Natural killer cell (primary cell): ENCODE results near the gene PITPNM3. TPM values are rescaled to one million over a fixed set of nuclear protein-coding genes. Genes with fewer than 3 reads are reported as not detected.

Source experiments
- ATAC-seq, 3 donors: fragments of 150-1000 bp in 2 of 3; fragments of 200-7000 bp in 1 of 3; cut with Tn5 transposase; 1 replicate in 1 of 3; 2 replicates in 2 of 3; pipeline ENCODE4 v1.10.0; 2021; ENCODE audit warnings: mild to moderate bottlenecking in 2 of 3, moderate library complexity in 2 of 3
- DNase-seq, 2 donors: peaks; one replicate each; pipeline versions ENCODE4 v3.0.0 to v3.0.0-alpha.2; 2013 to 2021; ENCODE audit warnings: mixed read lengths in 1 of 2
- H3K27ac ChIP-seq: one replicate; pipeline ENCODE4 v1.5.1; 2013; ENCODE audit warnings: mild to moderate bottlenecking, low read length
- H3K27me3 ChIP-seq: one replicate; pipeline ENCODE4 v1.6.1; 2013; ENCODE audit warnings: low read length; ENCODE audit not compliant: control insufficient read depth, insufficient read depth
- H3K36me3 ChIP-seq: one replicate; pipeline ENCODE4 v1.6.1; 2013; ENCODE audit warnings: low read length; ENCODE audit not compliant: control insufficient read depth, insufficient read depth
- H3K4me1 ChIP-seq: one replicate; pipeline ENCODE4 v1.6.1; 2013; ENCODE audit warnings: low read length; ENCODE audit not compliant: control insufficient read depth, insufficient read depth
- H3K4me3 ChIP-seq: one replicate; pipeline ENCODE4 v1.5.1; 2013; ENCODE audit warnings: low read length
- H3K9me3 ChIP-seq: one replicate; pipeline ENCODE4 v1.6.1; 2013; ENCODE audit warnings: low read length; ENCODE audit not compliant: control insufficient read depth, insufficient read depth
- H3K27ac Mint-ChIP-seq, 2 donors: one replicate each; pipeline ENCODE4 v1.8.0; 2022; ENCODE audit warnings: mild to moderate bottlenecking in 2 of 2, mixed read lengths in 2 of 2, moderate library complexity in 1 of 2
- H3K27me3 Mint-ChIP-seq, 2 donors: one replicate each; pipeline ENCODE4 v1.8.0; 2022; ENCODE audit warnings: low read depth in 2 of 2, mixed read lengths in 2 of 2
- H3K36me3 Mint-ChIP-seq: one replicate; pipeline ENCODE4 v1.8.0; 2022; ENCODE audit warnings: mixed read lengths
- H3K4me1 Mint-ChIP-seq, 2 donors: one replicate each; pipeline ENCODE4 v1.8.0; 2022; ENCODE audit warnings: mixed read lengths in 2 of 2
- H3K4me3 Mint-ChIP-seq: one replicate; pipeline ENCODE4 v1.8.0; 2022; ENCODE audit warnings: mild to moderate bottlenecking, moderate library complexity, mixed read lengths
- H3K9me3 Mint-ChIP-seq, 2 donors: one replicate each; pipeline ENCODE4 v1.8.0; 2022; ENCODE audit warnings: mixed read lengths in 2 of 2
- WGBS: methylation state at CpG from one replicate; pipeline ENCODE4 v1.1.7; 2013; ENCODE audit warnings: missing lambda C conversion rate; ENCODE audit not compliant: insufficient coverage; 5-methylcytosine and 5-hydroxymethylcytosine counted together
- intact Hi-C: fragments of 100-400 bp; cut with micrococcal nuclease; formaldehyde crosslinking; loops from one replicate; pipeline ENCODE4 v1.14.2; 2022
- total RNA-seq, 4 donors: library from RNA; stranded (reverse); fragments of 120-200 nt in 1 of 4; gene quantifications; one replicate each; pipeline versions ENCODE4 v1.2.3 to v1.2.4, GENCODE V29; 2013 to 2022
- TF ChIP-seq, protein P1 (sequence below): fragments of 200-600 bp; IDR thresholded peaks from one replicate; pipeline ENCODE4 v1.8.0; 2022; ENCODE audit warnings: antibody characterized with exemption

Gene PITPNM3
- total RNA-seq, 3 donors from 2014 or later (not counting 1 experiment from before 2014, with no cell fraction given): 0.42 to 0.75 (median 0.50) TPM

DNA sequence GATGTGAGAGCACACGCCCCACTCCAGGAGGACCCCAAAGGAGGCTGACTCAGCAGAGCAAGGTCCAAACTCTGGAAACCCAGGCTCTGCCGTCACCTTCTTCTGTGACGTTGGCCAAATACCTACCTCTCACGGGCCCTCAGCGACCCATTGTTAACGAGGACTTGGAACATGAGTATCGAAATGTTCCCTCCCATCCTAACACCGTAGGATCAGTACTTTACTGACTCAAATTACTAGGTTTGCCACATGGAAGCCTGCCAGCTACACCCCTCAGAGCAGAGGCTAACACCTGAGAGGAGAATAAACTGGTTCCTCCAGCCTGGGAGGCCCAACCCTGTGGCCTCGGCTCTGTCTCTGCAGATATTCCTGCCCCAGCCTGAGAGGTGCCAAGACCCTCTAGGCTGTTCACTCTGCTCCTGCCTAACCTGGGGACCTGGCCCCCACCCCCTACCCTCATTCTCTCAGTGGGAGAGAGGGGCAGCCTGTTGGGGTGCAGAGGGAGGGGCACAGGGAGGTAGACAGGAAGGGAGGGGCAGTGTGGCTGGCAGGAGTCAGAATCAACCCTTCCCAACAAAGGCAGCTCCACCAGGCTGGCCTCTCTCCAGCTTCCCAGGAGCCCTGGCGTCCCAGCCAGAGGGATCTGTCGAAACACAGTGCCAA is 4.4 kb downstream of the PITPNM3 start:
- H3K4me1 Mint-ChIP-seq: peaks cover 5 to 22% of the 10 kb centered on the region in 2 donors
- H3K36me3 Mint-ChIP-seq: no peaks in the 10 kb centered on the region
- no peak overlapping the region for H3K27ac ChIP-seq
- H3K4me3 Mint-ChIP-seq: no peak overlapping the region
- no peak for DNase-seq
- H3K4me3 ChIP-seq: no peak overlapping the region
- no peaks in the 10 kb centered on the region for H3K9me3 ChIP-seq
- no peaks in the 10 kb centered on the region for H3K36me3 ChIP-seq
- intact Hi-C loops: no loop called here
- peaks cover 12% of the 10 kb centered on the region for H3K27me3 ChIP-seq
- ATAC-seq: no peak
- peaks cover 16% of the 10 kb centered on the region for H3K4me1 ChIP-seq
- TF ChIP-seq, protein P1, sequence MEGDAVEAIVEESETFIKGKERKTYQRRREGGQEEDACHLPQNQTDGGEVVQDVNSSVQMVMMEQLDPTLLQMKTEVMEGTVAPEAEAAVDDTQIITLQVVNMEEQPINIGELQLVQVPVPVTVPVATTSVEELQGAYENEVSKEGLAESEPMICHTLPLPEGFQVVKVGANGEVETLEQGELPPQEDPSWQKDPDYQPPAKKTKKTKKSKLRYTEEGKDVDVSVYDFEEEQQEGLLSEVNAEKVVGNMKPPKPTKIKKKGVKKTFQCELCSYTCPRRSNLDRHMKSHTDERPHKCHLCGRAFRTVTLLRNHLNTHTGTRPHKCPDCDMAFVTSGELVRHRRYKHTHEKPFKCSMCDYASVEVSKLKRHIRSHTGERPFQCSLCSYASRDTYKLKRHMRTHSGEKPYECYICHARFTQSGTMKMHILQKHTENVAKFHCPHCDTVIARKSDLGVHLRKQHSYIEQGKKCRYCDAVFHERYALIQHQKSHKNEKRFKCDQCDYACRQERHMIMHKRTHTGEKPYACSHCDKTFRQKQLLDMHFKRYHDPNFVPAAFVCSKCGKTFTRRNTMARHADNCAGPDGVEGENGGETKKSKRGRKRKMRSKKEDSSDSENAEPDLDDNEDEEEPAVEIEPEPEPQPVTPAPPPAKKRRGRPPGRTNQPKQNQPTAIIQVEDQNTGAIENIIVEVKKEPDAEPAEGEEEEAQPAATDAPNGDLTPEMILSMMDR: no peak
- no peaks in the 10 kb centered on the region for H3K9me3 Mint-ChIP-seq
- H3K27ac Mint-ChIP-seq: no peak overlapping the region
- 89% methylated on average over 11 of the region's 11 CpGs for WGBS
- H3K27me3 Mint-ChIP-seq: peaks cover 37 to 42% of the 10 kb centered on the region in 2 donors

DNA sequence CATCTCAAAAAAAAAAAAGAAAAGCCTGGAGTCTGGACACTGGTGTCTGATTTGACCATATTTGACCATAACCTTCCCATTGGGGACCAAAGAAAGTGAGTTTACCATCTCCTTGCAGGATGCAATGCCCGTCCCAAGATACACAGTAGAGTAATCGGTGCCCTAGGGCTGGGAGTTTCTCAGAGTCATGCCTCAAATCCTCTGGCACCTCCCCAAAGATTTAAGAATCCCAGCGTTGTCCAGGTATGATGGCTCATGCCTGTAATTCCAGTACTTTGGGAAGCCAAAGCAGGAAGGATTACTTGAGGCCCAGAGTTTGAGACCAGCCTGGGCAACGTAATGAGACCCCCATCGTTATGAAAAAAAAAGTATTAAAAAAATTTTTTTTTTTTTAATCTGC is 5.0 kb downstream of the PITPNM3 start:
- Histone ChIP-seq H3K27me3 (peaks cover 9% of the 10 kb centered on the region), H3K4me1 (peaks cover 12% of the 10 kb centered on the region), H3K9me3 (no peaks in the 10 kb centered on the region), H3K4me3 (no peak overlapping the region), H3K36me3 (no peaks in the 10 kb centered on the region), H3K27ac (no peak overlapping the region)
- intact Hi-C loops: no loop called here
- H3K36me3 Mint-ChIP-seq: no peaks in the 10 kb centered on the region
- H3K27me3 Mint-ChIP-seq: peaks cover 32 to 37% of the 10 kb centered on the region in 2 donors
- 94% methylated on average over 3 of the region's 5 CpGs for WGBS
- ATAC-seq: no peak
- H3K4me3 Mint-ChIP-seq: no peak overlapping the region
- H3K4me1 Mint-ChIP-seq: peaks cover 0 to 17% of the 10 kb centered on the region in 2 donors
- DNase-seq: no peak
- TF ChIP-seq, protein P1: no peak
- H3K27ac Mint-ChIP-seq: no peak overlapping the region
- H3K9me3 Mint-ChIP-seq: no peaks in the 10 kb centered on the region

DNA sequence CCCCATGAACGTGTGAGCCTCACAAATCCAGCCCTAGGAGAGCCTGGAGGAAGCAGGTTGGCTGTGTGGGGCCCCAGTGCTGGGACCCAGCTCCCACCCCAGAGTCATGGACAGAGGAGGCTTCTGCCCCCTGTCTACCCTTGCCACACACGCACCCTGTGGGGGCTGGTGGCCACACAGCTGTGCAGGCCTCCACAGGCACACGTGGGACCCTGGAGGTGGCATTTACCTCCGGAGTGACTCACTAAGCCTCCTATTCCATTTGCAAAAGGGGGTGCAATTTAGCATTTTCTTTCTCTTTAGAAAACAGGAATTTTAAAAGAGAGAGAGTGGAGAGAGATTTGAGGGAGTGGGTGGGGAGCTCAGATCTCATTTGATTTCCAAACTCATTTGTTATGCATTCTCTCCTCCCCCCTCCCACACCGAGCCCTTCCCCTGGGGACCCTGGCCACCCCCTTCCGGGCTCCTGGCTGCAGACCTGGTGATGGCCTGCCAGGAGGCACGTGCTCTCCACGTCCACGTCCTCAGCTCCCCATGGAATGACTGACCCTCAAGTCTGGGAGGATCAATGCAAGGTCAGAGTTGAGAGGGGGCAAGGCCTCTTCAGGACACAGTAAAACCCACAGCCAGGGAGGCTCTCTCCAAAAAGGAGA is 6.8 kb downstream of the PITPNM3 start:
- H3K4me3 ChIP-seq: no peak overlapping the region
- Mint-ChIP-seq H3K36me3 (no peaks in the 10 kb centered on the region), H3K4me1 (peaks cover 0 to 9% of the 10 kb centered on the region in 2 donors), H3K27me3 (peaks cover 26 to 27% of the 10 kb centered on the region in 2 donors), H3K9me3 (no peaks in the 10 kb centered on the region), H3K27ac (no peak overlapping the region), H3K4me3 (no peak overlapping the region)
- no peak for DNase-seq
- H3K27ac ChIP-seq: no peak overlapping the region
- no peaks in the 10 kb centered on the region for H3K36me3 ChIP-seq
- TF ChIP-seq, protein P1: no peak
- no peaks in the 10 kb centered on the region for H3K27me3 ChIP-seq
- no peak for ATAC-seq
- WGBS: 64% methylated on average over 9 of the region's 9 CpGs
- intact Hi-C loops: no loop called here
- peaks cover 4% of the 10 kb centered on the region for H3K4me1 ChIP-seq
- no peaks in the 10 kb centered on the region for H3K9me3 ChIP-seq
